Glomerular visceral epithelial cell (primary cell): ENCODE measurements around the gene NFIC.
A peak's percentile ranks its signal among the peaks of the same experiment; 100 is the strongest.
"Not testable (repeated sequence)": the region's sequence is repeated elsewhere in the genome, so short reads cannot be mapped to it uniquely, and the experiment has no call there.

Source experiments
- DNase-seq: peaks from one replicate; pipeline ENCODE4 v3.0.0-alpha.2; 2016; ENCODE audit errors: extremely low spot score

Gene NFIC

GRCh38 chr19:3451451-3451866 is 85.1 kb downstream of the NFIC start:
- DNase-seq: peak; percentile 44

- no peak for DNase-seq
Measured at GRCh38 chr19:3452171-3452941, 86.0 kb downstream of the NFIC start.

GRCh38 chr19:3452942-3453214 is 86.5 kb downstream of the NFIC start:
- DNase-seq: not testable (repeated sequence)

GRCh38 chr19:3453840-3454239 is 87.5 kb downstream of the NFIC start:
- no peak for DNase-seq

- DNase-seq: no peak
Measured at GRCh38 chr19:3454656-3455392, 88.4 kb downstream of the NFIC start.

- DNase-seq: no peak
Measured at GRCh38 chr19:3455393-3455955, 89.1 kb downstream of the NFIC start.

- DNase-seq: no peak
Measured at GRCh38 chr19:3455960-3456601, 89.7 kb downstream of the NFIC start.

GRCh38 chr19:3456925-3457527 is 90.6 kb downstream of the NFIC start:
- no peak for DNase-seq

GRCh38 chr19:3457528-3458228 is 91.3 kb downstream of the NFIC start:
- DNase-seq: no peak

GRCh38 chr19:3458229-3459088 is 92.1 kb downstream of the NFIC start:
- DNase-seq: no peak

- peak; percentile 86 for DNase-seq
Measured at GRCh38 chr19:3459089-3459881, 92.9 kb downstream of the NFIC start.

GRCh38 chr19:3459965-3460582 is 93.7 kb downstream of the NFIC start:
- DNase-seq: no peak

- no peak for DNase-seq
Measured at GRCh38 chr19:3462991-3463713, 96.8 kb downstream of the NFIC start.

- DNase-seq: no peak
Measured at GRCh38 chr19:3463714-3464586, 97.6 kb downstream of the NFIC start.

GRCh38 chr19:3464587-3465235 is 98.3 kb downstream of the NFIC start:
- no peak for DNase-seq

- DNase-seq: no peak
Measured at GRCh38 chr19:3465552-3465951, 99.2 kb downstream of the NFIC start.

GRCh38 chr19:3466635-3467034 is 100.3 kb downstream of the NFIC start:
- no peak for DNase-seq
